ENCODE results near the gene CCIN.

Gene CCIN

GRCh38 chr9:36191290-36191645 is 22.1 kb downstream of the CCIN start:
- peak; percentile 42 for DNase-seq (ENCODE audit: low spot score)

- peak; percentile 39 for DNase-seq (ENCODE audit: low spot score)
Observed at GRCh38 chr9:36191686-36192085, 22.5 kb downstream of the CCIN start.

GRCh38 chr9:36192196-36192595 is 23.0 kb downstream of the CCIN start:
- no peak for DNase-seq (ENCODE audit: low spot score)

GRCh38 chr9:36193023-36193422 is 23.8 kb downstream of the CCIN start:
- DNase-seq (ENCODE audit: low spot score), result no peak

- no peak for DNase-seq (ENCODE audit: low spot score)
Observed at GRCh38 chr9:36194326-36195000, 25.3 kb downstream of the CCIN start.

GRCh38 chr9:36204906-36205547 is 35.8 kb downstream of the CCIN start:
- DNase-seq (ENCODE audit: low spot score), result peak; percentile 61

GRCh38 chr9:36207016-36207415 is 37.8 kb downstream of the CCIN start:
- no peak for DNase-seq (ENCODE audit: low spot score)

GRCh38 chr9:36207546-36208012 is 38.4 kb downstream of the CCIN start:
- no peak for DNase-seq (ENCODE audit: low spot score)

- DNase-seq (ENCODE audit: low spot score), result no peak
Observed at GRCh38 chr9:36208521-36209253, 39.5 kb downstream of the CCIN start.

- no peak for DNase-seq (ENCODE audit: low spot score)
Observed at GRCh38 chr9:36210722-36211121, 41.5 kb downstream of the CCIN start.

GRCh38 chr9:36211510-36211909 is 42.3 kb downstream of the CCIN start:
- no peak for DNase-seq (ENCODE audit: low spot score)

GRCh38 chr9:36213387-36213786 is 44.2 kb downstream of the CCIN start:
- no peak for DNase-seq (ENCODE audit: low spot score)

- DNase-seq (ENCODE audit: low spot score), result no peak
Observed at GRCh38 chr9:36213989-36214388, 44.8 kb downstream of the CCIN start.

GRCh38 chr9:36214571-36214970 is 45.4 kb downstream of the CCIN start:
- DNase-seq (ENCODE audit: low spot score), result no peak

GRCh38 chr9:36217256-36217968 is 48.2 kb downstream of the CCIN start:
- no peak for DNase-seq (ENCODE audit: low spot score)

- DNase-seq (ENCODE audit: low spot score), result no peak
Observed at GRCh38 chr9:36218011-36218410, 48.8 kb downstream of the CCIN start.

GRCh38 chr9:36218411-36218901 is 49.3 kb downstream of the CCIN start:
- DNase-seq (ENCODE audit: low spot score), result no peak
